ENCODE data around the gene RLN3.

Gene RLN3, protein sequence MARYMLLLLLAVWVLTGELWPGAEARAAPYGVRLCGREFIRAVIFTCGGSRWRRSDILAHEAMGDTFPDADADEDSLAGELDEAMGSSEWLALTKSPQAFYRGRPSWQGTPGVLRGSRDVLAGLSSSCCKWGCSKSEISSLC

DNA sequence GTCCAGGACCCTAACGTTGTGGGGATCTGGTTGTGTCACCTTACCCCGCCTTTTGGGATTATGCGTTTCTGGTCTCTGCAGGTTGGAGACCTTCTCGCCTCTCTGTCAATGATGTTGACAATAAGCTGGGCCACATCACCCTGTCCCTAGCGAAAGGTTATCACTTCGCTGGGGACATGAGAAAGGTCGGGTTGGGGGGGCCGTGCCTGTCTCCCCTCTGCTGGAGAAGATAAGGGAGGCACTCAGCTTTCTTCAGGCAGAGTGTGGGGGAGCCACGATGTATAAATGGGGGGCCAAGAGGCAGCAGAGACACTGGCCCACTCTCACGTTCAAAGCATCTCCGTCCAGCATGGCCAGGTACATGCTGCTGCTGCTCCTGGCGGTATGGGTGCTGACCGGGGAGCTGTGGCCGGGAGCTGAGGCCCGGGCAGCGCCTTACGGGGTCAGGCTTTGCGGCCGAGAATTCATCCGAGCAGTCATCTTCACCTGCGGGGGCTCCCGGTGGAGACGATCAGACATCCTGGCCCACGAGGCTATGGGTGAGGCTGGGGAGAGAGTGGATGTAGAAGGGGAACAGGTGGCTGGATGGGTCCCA lies at the start of gene RLN3:
Gene RLN3 (plus strand): TSS at position 293 of the 595 bp plus-strand sequence. CDS start 57 bp downstream, at position 350.
- TF ChIP-seq, protein P1, sequence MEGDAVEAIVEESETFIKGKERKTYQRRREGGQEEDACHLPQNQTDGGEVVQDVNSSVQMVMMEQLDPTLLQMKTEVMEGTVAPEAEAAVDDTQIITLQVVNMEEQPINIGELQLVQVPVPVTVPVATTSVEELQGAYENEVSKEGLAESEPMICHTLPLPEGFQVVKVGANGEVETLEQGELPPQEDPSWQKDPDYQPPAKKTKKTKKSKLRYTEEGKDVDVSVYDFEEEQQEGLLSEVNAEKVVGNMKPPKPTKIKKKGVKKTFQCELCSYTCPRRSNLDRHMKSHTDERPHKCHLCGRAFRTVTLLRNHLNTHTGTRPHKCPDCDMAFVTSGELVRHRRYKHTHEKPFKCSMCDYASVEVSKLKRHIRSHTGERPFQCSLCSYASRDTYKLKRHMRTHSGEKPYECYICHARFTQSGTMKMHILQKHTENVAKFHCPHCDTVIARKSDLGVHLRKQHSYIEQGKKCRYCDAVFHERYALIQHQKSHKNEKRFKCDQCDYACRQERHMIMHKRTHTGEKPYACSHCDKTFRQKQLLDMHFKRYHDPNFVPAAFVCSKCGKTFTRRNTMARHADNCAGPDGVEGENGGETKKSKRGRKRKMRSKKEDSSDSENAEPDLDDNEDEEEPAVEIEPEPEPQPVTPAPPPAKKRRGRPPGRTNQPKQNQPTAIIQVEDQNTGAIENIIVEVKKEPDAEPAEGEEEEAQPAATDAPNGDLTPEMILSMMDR (IDR thresholded peaks at IDR 0.05; ENCODE audit: control extremely low read depth, extremely low read depth, low read depth, missing control alignments), result no peak
- no peak for DNase-seq (ENCODE audit: extremely low spot score)
- ChIA-PET POLR2A (no interaction called here), CTCF (interaction anchor here (1.4 kb wide), 1 partner anchor 27 kb away, joined by 3 read pairs; no protein-coding TSS in a partner anchor)

DNA sequence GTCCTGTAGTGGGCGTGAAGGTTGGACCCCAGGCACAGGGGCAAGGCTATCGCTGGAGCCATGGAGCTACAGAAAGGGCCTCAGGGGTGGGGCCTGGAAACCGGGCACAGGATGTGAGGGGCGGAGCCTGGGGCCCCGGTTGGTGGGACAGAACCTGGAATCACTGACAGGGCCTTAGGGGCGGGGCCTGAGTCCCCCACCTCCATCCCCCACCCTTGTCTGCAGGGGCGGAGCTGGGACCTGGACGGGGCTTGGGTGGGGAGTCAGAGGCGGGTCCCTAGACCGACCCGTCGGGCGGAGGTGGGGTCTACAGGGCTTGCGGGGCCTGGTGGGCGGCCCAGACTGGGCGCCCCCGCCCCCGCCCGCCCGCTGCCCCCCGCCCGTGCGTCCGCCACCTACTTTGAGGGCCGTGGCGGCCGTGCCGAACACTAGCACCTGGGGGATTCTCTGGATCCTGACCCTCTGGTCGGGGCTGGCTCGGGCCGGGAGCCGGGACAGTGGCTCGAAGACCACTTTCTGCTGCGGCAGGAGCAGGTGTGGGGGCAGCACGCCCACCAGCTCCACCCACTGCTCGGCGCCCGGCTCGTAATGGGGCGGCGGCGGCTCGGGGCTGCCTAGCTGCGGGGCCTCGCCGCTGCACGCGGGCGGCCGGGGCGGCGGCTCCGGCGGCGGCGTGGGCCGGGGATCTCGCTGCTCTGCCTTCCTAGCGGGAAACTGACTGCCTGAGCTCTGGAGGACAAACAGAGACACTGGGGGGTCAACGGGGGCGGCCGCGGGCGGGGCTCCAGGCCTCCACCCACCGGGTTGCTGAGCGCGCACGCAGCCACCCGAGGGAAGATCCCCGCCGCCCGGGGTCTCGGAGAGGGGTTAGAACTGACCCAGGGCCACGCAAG lies 49.4 kb upstream of the RLN3 start:
- TF ChIP-seq, protein P1 (IDR thresholded peaks at IDR 0.05; ENCODE audit: control extremely low read depth, extremely low read depth, low read depth, missing control alignments), result no peak
- DNase-seq (ENCODE audit: extremely low spot score), result no peak
- POLR2A ChIA-PET, result interaction anchor here (0.6 to 0.9 kb wide), 2 partner anchors 9 to 158 kb away, joined by 3 read pairs; no protein-coding TSS in a partner anchor
- CTCF ChIA-PET, result interaction anchor here (1.0 to 1.5 kb wide), 4 partner anchors 53 to 81 kb away, joined by 3 to 5 read pairs (median 4); partner anchors contain the start of gene IL27RA

DNA sequence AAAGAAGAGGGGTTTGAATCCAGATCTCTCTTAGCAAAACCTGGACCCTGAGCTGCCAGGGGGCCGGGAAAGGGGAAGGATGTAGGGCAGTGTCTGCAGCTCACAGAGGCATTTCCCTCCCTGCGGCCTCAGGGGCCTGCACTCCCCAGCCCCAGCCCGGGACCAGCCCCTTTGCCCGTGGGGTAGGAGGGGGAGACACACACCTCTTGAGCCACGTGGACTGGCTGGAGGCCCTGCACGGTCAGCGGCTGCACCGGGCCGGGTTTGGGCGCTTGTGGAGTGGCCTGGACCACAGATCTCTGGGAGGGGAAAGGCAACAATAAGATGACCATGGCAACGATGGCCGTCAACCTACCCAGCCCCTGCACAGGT lies 48.7 kb upstream of the RLN3 start:
- POLR2A ChIA-PET, result interaction anchor here (0.6 to 0.7 kb wide), 2 partner anchors 8 to 18 kb away, joined by 3 to 4 read pairs; no protein-coding TSS in a partner anchor
- TF ChIP-seq, protein P1 (IDR thresholded peaks at IDR 0.05; ENCODE audit: control extremely low read depth, extremely low read depth, low read depth, missing control alignments), result no peak
- no peak for DNase-seq (ENCODE audit: extremely low spot score)
- CTCF ChIA-PET, result interaction anchor here (1.0 to 1.5 kb wide), 4 partner anchors 53 to 80 kb away, joined by 3 to 5 read pairs (median 4); partner anchors contain the start of gene IL27RA

DNA sequence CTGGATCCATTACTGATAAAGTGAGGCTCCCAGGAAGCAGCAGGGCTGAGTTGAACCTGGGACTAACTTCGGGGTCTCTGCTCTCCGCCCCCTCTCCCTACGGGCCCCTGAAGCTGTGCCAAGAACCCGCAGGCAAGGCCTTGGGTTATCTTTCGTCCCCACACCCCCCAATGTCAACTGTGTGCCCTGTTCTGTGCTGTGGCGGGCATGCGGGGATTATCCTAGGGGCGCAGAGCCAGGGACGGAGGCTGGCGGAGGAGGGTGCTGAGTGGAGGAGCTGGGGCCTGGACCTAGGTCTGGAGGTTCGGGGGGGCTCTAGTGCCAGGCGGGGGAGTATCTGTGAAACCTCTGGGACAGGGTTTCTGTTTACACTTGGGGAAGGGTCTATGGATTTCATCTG lies 48.3 kb upstream of the RLN3 start:
- DNase-seq (ENCODE audit: extremely low spot score), result no peak
- CTCF ChIA-PET, result interaction anchor here (1.0 to 1.3 kb wide), 2 partner anchors 64 to 80 kb away, joined by 3 to 4 read pairs; no protein-coding TSS in a partner anchor
- POLR2A ChIA-PET, result interaction anchor here (0.7 kb wide), 1 partner anchor 18 kb away, joined by 4 read pairs; no protein-coding TSS in a partner anchor
- TF ChIP-seq, protein P1 (IDR thresholded peaks at IDR 0.05; ENCODE audit: control extremely low read depth, extremely low read depth, low read depth, missing control alignments), result no peak

DNA sequence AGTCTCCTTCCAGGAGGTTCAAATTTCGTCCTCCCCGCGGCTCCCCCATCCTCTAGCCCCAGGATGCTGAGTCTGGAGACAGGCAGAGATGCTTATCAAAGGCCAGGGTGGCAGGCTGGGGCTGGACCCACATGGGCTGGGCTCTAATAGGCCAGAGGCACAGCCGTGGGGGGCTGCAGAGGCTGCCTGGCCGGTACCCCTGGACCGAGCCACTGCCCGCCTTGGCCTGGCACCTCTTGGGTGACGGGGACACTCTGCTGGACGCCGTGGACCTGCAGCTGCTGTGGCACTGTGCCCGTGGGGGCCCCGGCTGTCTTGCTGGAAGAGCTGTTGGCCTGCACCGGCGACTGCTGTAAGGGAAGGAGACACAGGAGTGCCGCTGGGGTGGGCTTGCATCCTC lies 47.6 kb upstream of the RLN3 start:
- POLR2A ChIA-PET, result no interaction called here
- CTCF ChIA-PET, result interaction anchor here (1.3 kb wide), 1 partner anchor 79 kb away, joined by 4 read pairs; no protein-coding TSS in a partner anchor

More for the DNA sequence above, 47.6 kb upstream of the RLN3 start:
- TF ChIP-seq, protein P1 (IDR thresholded peaks at IDR 0.05; ENCODE audit: control extremely low read depth, extremely low read depth, low read depth, missing control alignments), result no peak
- no peak for DNase-seq (ENCODE audit: extremely low spot score)
